ENCODE results near the gene GRK7. TPM values are rescaled to one million over a fixed set of nuclear protein-coding genes. Genes with fewer than 3 reads are reported as not detected.

GRK7 gene
- total and polyA plus RNA-seq, 9 of the 15 experiments (the other 6 are each of a cell fraction or from before 2014, with no cell fraction given) = 0.01 to 0.08 (median 0.04) TPM; not detected in 3

DNA sequence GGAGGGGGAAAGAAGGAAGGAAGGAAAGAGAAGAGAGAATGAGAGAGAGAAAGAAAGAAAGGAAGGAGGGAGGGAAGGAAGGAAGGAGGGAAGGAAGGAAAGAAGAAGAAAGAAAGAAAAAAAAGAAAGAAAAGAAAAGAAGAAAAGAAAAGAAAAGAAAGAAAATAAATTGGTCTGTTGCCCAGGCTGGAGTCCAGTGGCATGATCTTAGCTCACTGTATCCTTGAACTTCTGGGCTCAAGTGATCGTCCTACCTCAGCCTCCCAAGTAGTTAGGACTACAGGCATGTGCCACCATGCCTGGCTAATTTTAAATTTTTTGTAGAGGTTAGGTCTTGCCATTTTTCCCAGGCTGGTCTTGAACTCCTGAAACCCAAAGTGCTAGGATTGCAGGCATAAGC, 36.7 kb upstream of the GRK7 start (continued):
- TF ChIP-seq, protein P1, sequence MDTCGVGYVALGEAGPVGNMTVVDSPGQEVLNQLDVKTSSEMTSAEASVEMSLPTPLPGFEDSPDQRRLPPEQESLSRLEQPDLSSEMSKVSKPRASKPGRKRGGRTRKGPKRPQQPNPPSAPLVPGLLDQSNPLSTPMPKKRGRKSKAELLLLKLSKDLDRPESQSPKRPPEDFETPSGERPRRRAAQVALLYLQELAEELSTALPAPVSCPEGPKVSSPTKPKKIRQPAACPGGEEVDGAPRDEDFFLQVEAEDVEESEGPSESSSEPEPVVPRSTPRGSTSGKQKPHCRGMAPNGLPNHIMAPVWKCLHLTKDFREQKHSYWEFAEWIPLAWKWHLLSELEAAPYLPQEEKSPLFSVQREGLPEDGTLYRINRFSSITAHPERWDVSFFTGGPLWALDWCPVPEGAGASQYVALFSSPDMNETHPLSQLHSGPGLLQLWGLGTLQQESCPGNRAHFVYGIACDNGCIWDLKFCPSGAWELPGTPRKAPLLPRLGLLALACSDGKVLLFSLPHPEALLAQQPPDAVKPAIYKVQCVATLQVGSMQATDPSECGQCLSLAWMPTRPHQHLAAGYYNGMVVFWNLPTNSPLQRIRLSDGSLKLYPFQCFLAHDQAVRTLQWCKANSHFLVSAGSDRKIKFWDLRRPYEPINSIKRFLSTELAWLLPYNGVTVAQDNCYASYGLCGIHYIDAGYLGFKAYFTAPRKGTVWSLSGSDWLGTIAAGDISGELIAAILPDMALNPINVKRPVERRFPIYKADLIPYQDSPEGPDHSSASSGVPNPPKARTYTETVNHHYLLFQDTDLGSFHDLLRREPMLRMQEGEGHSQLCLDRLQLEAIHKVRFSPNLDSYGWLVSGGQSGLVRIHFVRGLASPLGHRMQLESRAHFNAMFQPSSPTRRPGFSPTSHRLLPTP (IDR thresholded peaks at IDR 0.05; ENCODE audit: borderline replicate concordance, extremely low read depth, insufficient read length) = no peak

DNA sequence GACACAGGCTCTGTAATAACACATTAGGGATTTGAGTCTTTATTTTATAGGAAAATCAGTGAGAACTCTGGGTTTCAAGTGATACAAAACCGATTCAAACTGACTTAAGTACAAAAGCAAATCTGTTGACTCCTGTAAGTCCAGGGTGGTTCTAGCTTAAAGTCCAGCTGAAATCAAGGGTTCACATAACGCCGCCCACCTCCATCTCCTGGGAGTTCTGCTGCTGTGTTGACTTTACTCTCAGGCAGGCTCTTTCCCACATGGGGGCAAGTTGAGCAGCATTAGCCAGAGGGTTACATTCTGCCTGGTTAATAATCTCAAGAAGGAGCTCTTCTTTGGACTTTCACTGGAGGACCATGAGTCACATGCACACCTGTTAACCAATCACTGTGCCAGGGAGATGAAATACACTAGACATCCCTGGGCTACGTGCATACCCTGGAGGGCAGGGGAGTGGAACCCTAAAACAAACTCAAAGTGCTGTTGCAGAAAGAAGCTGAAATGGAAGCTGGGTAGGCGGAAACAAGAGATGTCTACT, 34.8 kb upstream of the GRK7 start:
- H3K9me3 ChIP-seq (replicated peaks; ENCODE audit: control insufficient read depth, insufficient read depth, low read depth, low read length) = no peaks in the 10 kb centered on the region
- no peaks in the 10 kb centered on the region for H4K20me1 ChIP-seq (replicated peaks; ENCODE audit: control insufficient read depth, insufficient read depth, low read length)
- H3K27me3 ChIP-seq (ENCODE audit: control insufficient read depth in 2 of 2, insufficient read depth in 2 of 2, low read length in 2 of 2) = no peaks in the 10 kb centered on the region
- ATAC-seq (no peak), DNase-seq (ENCODE audit: extremely low read depth in 1 of 4, low spot score in 3 of 4) (no peak), FAIRE-seq (no peak)
- no peaks in the 10 kb centered on the region for H3K4me1 ChIP-seq (replicated peaks in 1 of 2; ENCODE audit: control insufficient read depth in 2 of 2, insufficient read depth in 2 of 2, low read length in 2 of 2)
- in situ Hi-C loops (cut with MboI) = no loop called here
- ChIA-PET POLR2A (interaction anchor here (0.6 to 1.3 kb wide), 5 partner anchors 9 to 19 kb away, joined by 3 to 4 read pairs (median 3); no protein-coding TSS in a partner anchor), CTCF (ENCODE audit: low intra/inter-chr PET ratio) (no interaction called here)
- no peaks in the 10 kb centered on the region for H3K79me2 ChIP-seq (ENCODE audit: control insufficient read depth, insufficient read depth, low read length)
- H3K36me3 ChIP-seq (ENCODE audit: control insufficient read depth, insufficient read depth, low read length) = no peaks in the 10 kb centered on the region
- H3K9ac ChIP-seq (ENCODE audit: insufficient read depth in 1 of 2, low read depth in 2 of 2, low read length in 2 of 2) = no peak overlapping the region; a peak in 1 of 4 replicates
- no peak overlapping the region for H3K4me3 ChIP-seq
- no TSS peak for BruUV-seq (replicated peaks)
- H3K4me2 ChIP-seq (ENCODE audit: insufficient read depth, low read length) = no peak overlapping the region
- intact Hi-C loops (cut with micrococcal nuclease) = no loop called here
- no peak overlapping the region for H3K27ac ChIP-seq (ENCODE audit: extremely low read depth, low read depth, low read length)
- WGBS (ENCODE audit: insufficient coverage, low coverage, missing lambda C conversion rate) = 42% methylated on average over 5 of the region's 5 CpGs
- TF ChIP-seq, protein P2, sequence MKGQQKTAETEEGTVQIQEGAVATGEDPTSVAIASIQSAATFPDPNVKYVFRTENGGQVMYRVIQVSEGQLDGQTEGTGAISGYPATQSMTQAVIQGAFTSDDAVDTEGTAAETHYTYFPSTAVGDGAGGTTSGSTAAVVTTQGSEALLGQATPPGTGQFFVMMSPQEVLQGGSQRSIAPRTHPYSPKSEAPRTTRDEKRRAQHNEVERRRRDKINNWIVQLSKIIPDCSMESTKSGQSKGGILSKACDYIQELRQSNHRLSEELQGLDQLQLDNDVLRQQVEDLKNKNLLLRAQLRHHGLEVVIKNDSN (CRISPR knock-in tag; IDR thresholded peaks at IDR 0.05) = peak; percentile 42
- TF ChIP-seq IFI16 (CRISPR knock-in tag; IDR thresholded peaks at IDR 0.05) = no peak
- TF ChIP-seq, protein P3, sequence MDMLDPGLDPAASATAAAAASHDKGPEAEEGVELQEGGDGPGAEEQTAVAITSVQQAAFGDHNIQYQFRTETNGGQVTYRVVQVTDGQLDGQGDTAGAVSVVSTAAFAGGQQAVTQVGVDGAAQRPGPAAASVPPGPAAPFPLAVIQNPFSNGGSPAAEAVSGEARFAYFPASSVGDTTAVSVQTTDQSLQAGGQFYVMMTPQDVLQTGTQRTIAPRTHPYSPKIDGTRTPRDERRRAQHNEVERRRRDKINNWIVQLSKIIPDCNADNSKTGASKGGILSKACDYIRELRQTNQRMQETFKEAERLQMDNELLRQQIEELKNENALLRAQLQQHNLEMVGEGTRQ (CRISPR knock-in tag; IDR thresholded peaks at IDR 0.05) = peak; percentile 17; the same call in 1 of the 2 replicates
- no peaks in the 10 kb centered on the region for H3K9me1 ChIP-seq (ENCODE audit: control insufficient read depth, insufficient read depth, low read length)
- H2AFZ ChIP-seq (ENCODE audit: low read depth, low read length) = peak overlapping the region; percentile 54; the same call in 1 of the 2 replicates

Data from K562 (cell line).